ENCODE measurements around the gene AGPAT3. TPM values are rescaled to one million over a fixed set of nuclear protein-coding genes. Genes with fewer than 3 reads are reported as not detected.

AGPAT3 gene
- total and polyA plus RNA-seq, 2 donors (not counting 3 experiments of a cell fraction or from before 2014, with no cell fraction given): 39.9 to 76.7 TPM

DNA sequence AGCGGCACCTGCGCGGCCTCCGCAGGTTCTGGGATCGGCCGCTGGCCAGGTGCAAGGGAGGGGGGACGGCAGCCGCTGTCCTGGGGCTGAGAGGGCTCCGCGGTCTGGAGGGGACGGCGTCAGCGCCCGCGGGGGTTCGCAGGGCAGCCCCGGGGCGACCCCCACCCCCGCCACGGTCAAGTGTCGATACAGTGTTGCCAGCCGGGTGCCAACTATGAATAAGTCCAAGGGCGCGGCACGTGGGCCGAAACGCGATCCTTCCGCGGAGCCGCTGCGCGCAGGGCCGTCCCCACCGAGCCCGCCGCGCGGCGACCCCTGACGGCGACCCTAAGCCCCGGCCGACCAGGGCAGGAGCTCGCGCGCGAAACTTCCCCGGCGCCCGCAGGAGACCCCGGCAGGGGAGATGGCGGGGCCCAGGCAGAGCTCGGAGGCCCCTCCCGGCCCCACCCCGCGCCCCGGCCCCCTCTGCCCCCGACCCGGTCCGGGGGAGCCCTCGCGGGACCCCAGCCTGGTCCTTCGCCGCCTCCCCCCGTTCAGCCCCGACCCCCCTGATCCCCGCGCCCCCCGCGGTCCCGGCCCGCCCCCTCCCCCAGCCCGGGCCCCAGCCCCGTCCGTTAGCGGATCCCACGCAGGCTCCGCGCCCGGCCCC lies 586 bp upstream of the AGPAT3 start:
- H2AFZ ChIP-seq (ENCODE audit: low read depth, low read length): peak overlapping the region; percentile 89

GRCh38 chr21:43865540-43866259 lies 677 bp downstream of the AGPAT3 start:
- BruUV-seq (replicated peaks): no TSS peak

More for the DNA sequence above, 586 bp upstream of the AGPAT3 start:
- TF ChIP-seq POLR2AphosphoS5 (IDR thresholded peaks at IDR 0.05; ENCODE audit: insufficient read depth, low read depth, low read length) (peak; percentile 30), JUN (IDR thresholded peaks at IDR 0.05; ENCODE audit: borderline replicate concordance, insufficient read depth, insufficient read length, low read depth) (no peak), FOS (IDR thresholded peaks at IDR 0.05; ENCODE audit: borderline replicate concordance, insufficient read depth, low read length) (no peak), EZH2 (IDR thresholded peaks at IDR 0.05; ENCODE audit: borderline replicate concordance, low read depth, low read length, severe bottlenecking) (no peak), MYC (IDR thresholded peaks at IDR 0.05; ENCODE audit: low read depth, low read length) (no peak)
- TF ChIP-seq, protein P1, sequence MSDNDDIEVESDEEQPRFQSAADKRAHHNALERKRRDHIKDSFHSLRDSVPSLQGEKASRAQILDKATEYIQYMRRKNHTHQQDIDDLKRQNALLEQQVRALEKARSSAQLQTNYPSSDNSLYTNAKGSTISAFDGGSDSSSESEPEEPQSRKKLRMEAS (IDR thresholded peaks at IDR 0.05; ENCODE audit: insufficient read depth, insufficient read length): peak; percentile 24
- ChIA-PET POLR2A (no interaction called here), CTCF (interaction anchor here (2.1 kb wide), 1 partner anchor 111 kb away, joined by 6 read pairs; no protein-coding TSS in a partner anchor)
- H3K9me1 ChIP-seq (replicated peaks; ENCODE audit: control insufficient read depth, extremely low read depth, insufficient read depth, low read length): no peaks in the 10 kb centered on the region
- dilution Hi-C loops (cut with MboI; ENCODE audit: extremely low pct_ligation_motif_present, low sequenced_read_pairs): no loop called here
- DNase-seq (ENCODE audit: low read depth, low spot score) (peak; percentile 15), FAIRE-seq (peak; percentile 48)
- peaks cover 40% of the 10 kb centered on the region for H3K79me2 ChIP-seq (ENCODE audit: control insufficient read depth, insufficient read depth, low read length)
- H3K27ac ChIP-seq (ENCODE audit: insufficient read depth, low read depth, low read length): no peak overlapping the region
- H3K9me3 ChIP-seq (replicated peaks; ENCODE audit: control insufficient read depth, insufficient read depth, low read length): no peaks in the 10 kb centered on the region
- H3K4me1 ChIP-seq (ENCODE audit: control insufficient read depth, extremely low read depth, insufficient read depth, low read length): peaks cover 15% of the 10 kb centered on the region
- H3K36me3 ChIP-seq (ENCODE audit: control insufficient read depth in 2 of 2, extremely low read depth in 1 of 2, insufficient read depth in 2 of 2, low read length in 2 of 2): peaks cover 0 to 2% of the 10 kb centered on the region in 2 experiments
- intact Hi-C loops (cut with micrococcal nuclease): loop anchor here (5.0 kb wide), 1 partner anchor 52 kb away; no protein-coding TSS in a partner anchor
- H3K9ac ChIP-seq (replicated peaks; ENCODE audit: extremely low read depth, insufficient read depth, low read length): peak overlapping the region; percentile 51
- H3K4me2 ChIP-seq (ENCODE audit: insufficient read depth, low read length): peak overlapping the region; percentile 88
- H3K27me3 ChIP-seq (ENCODE audit: control insufficient read depth in 2 of 2, insufficient read depth in 2 of 2, low read length in 2 of 2): no peaks in the 10 kb centered on the region
- no peaks in the 10 kb centered on the region for H4K20me1 ChIP-seq (replicated peaks; ENCODE audit: control insufficient read depth, extremely low read depth, insufficient read depth, low read length)
- peak overlapping the region; percentile 47 to 88 (median 52) for H3K4me3 ChIP-seq (replicated peaks in 1 of 3; ENCODE audit: insufficient read depth in 1 of 3, low read depth in 1 of 3, low read length in 3 of 3)
- BruUV-seq (replicated peaks): no TSS peak

More at GRCh38 chr21:43865540-43866259, 677 bp downstream of the AGPAT3 start:
- H3K9me3 ChIP-seq (replicated peaks; ENCODE audit: control insufficient read depth, insufficient read depth, low read length): no peaks in the 10 kb centered on the region
- dilution Hi-C loops (cut with MboI; ENCODE audit: extremely low pct_ligation_motif_present, low sequenced_read_pairs): no loop called here
- peak overlapping the region; percentile 41 for H3K27ac ChIP-seq (ENCODE audit: insufficient read depth, low read depth, low read length)
- H3K9ac ChIP-seq (replicated peaks; ENCODE audit: extremely low read depth, insufficient read depth, low read length): peak overlapping the region; percentile 73
- H3K36me3 ChIP-seq (ENCODE audit: control insufficient read depth in 2 of 2, extremely low read depth in 1 of 2, insufficient read depth in 2 of 2, low read length in 2 of 2): peaks cover 0 to 2% of the 10 kb centered on the region in 2 experiments
- no peaks in the 10 kb centered on the region for H4K20me1 ChIP-seq (replicated peaks; ENCODE audit: control insufficient read depth, extremely low read depth, insufficient read depth, low read length)
- H3K4me1 ChIP-seq (ENCODE audit: control insufficient read depth, extremely low read depth, insufficient read depth, low read length): peaks cover 15% of the 10 kb centered on the region
- FAIRE-seq (no peak), DNase-seq (ENCODE audit: low read depth, low spot score) (peak; percentile 49)
- CTCF ChIA-PET: interaction anchor here (1.0 to 1.5 kb wide), 5 partner anchors 28 to 76 kb away, joined by 3 to 8 read pairs (median 4); no protein-coding TSS in a partner anchor
- POLR2A ChIA-PET: interaction anchor here (0.6 kb wide), 1 partner anchor 28 kb away, joined by 3 read pairs; no protein-coding TSS in a partner anchor
- TF ChIP-seq CTCF (IDR thresholded peaks at IDR 0.05; ENCODE audit: extremely low read depth in 1 of 2, insufficient read depth in 1 of 2, low read depth in 1 of 2, low read length in 2 of 2): no peak
- no peak for TF ChIP-seq MYC (IDR thresholded peaks at IDR 0.05; ENCODE audit: low read depth, low read length)
- TF ChIP-seq, protein P1 (IDR thresholded peaks at IDR 0.05; ENCODE audit: insufficient read depth, insufficient read length): no peak
- no peak for TF ChIP-seq FOS (IDR thresholded peaks at IDR 0.05; ENCODE audit: borderline replicate concordance, insufficient read depth, low read length)
- no peak for TF ChIP-seq JUN (IDR thresholded peaks at IDR 0.05; ENCODE audit: borderline replicate concordance, insufficient read depth, insufficient read length, low read depth)
- no peak for TF ChIP-seq POLR2A (IDR thresholded peaks at IDR 0.05; ENCODE audit: low read depth, low read length)
- TF ChIP-seq EZH2 (IDR thresholded peaks at IDR 0.05; ENCODE audit: borderline replicate concordance, low read depth, low read length, severe bottlenecking): no peak
- H3K79me2 ChIP-seq (ENCODE audit: control insufficient read depth, insufficient read depth, low read length): peaks cover 53% of the 10 kb centered on the region
- intact Hi-C loops (cut with micrococcal nuclease): loop anchor here (1.0 to 5.0 kb wide), 3 partner anchors 28 to 73 kb away; no protein-coding TSS in a partner anchor
- H2AFZ ChIP-seq (ENCODE audit: low read depth, low read length): peak overlapping the region; percentile 59
- peak overlapping the region; percentile 91 for H3K4me2 ChIP-seq (ENCODE audit: insufficient read depth, low read length)
- H3K27me3 ChIP-seq (ENCODE audit: control insufficient read depth in 2 of 2, insufficient read depth in 2 of 2, low read length in 2 of 2): no peaks in the 10 kb centered on the region
- no peaks in the 10 kb centered on the region for H3K9me1 ChIP-seq (replicated peaks; ENCODE audit: control insufficient read depth, extremely low read depth, insufficient read depth, low read length)
- H3K4me3 ChIP-seq (replicated peaks in 1 of 3; ENCODE audit: insufficient read depth in 1 of 3, low read depth in 1 of 3, low read length in 3 of 3): peak overlapping the region; percentile 88 to 94 (median 92)
